Cardiac muscle cell (in vitro differentiated cells and primary cell): ENCODE data around the gene EIF2B2. TPM values are rescaled to one million over a fixed set of nuclear protein-coding genes. Genes with fewer than 3 reads are reported as not detected.
"Not testable (repeated sequence)": the region's sequence is repeated elsewhere in the genome, so short reads cannot be mapped to it uniquely, and the experiment has no call there.

ENCODE experiments used
- DNase-seq, 2 donors: peaks; one replicate each; pipeline versions ENCODE4 v3.0.0 to v3.0.0-alpha.2; 2010 to 2017; ENCODE audit warnings: low read depth in 1 of 2, low spot score in 1 of 2
- H3K27ac ChIP-seq: fragments of 200-600 bp; sonication (generic); 2 replicates; pipeline ENCODE4 v1.5.1; 2016
- H3K27me3 ChIP-seq: fragments of 200-600 bp; sonication (generic); 2 replicates; pipeline ENCODE4 v1.6.0; 2016; ENCODE audit warnings: control low read depth
- H3K36me3 ChIP-seq: fragments of 200-600 bp; sonication (generic); 2 replicates; pipeline ENCODE4 v1.5.1; 2016; ENCODE audit warnings: control low read depth
- H3K4me1 ChIP-seq: fragments of 200-600 bp; sonication (generic); 2 replicates; pipeline ENCODE4 v1.8.1; 2017; ENCODE audit warnings: low read depth, mild to moderate bottlenecking, mixed run types
- H3K4me3 ChIP-seq: fragments of 200-600 bp; sonication (generic); 2 replicates; pipeline ENCODE4 v1.5.1; 2016; ENCODE audit warnings: mild to moderate bottlenecking
- H3K9me3 ChIP-seq: fragments of 200-600 bp; sonication (generic); 2 replicates; pipeline ENCODE4 v1.5.1; 2017; ENCODE audit warnings: low read depth, mild to moderate bottlenecking, control low read depth
- polyA plus RNA-seq: library from polyadenylated mRNA; unstranded; fragments of >200 nt; fragmentation: Nextera tagmentation; extraction: Ambion mirVana; gene quantifications from 2 replicates; pipeline ENCODE4 v1.2.1, GENCODE V29; 2016
- total RNA-seq: library from RNA; depleted of rRNA; stranded (reverse); fragments of >200 nt; gene quantifications from 2 replicates; pipeline ENCODE4 v1.2.3, GENCODE V29; 2016
- TF ChIP-seq, protein P1 (sequence below): IDR thresholded peaks from 2 replicates; pipeline ENCODE4 v1.5.1; 2012; ENCODE audit warnings: low read depth, mild to moderate bottlenecking, low read length

The EIF2B2 gene
- total and polyA plus RNA-seq, 2 experiments from 2014 or later = 57.3 to 76.7 TPM

DNA sequence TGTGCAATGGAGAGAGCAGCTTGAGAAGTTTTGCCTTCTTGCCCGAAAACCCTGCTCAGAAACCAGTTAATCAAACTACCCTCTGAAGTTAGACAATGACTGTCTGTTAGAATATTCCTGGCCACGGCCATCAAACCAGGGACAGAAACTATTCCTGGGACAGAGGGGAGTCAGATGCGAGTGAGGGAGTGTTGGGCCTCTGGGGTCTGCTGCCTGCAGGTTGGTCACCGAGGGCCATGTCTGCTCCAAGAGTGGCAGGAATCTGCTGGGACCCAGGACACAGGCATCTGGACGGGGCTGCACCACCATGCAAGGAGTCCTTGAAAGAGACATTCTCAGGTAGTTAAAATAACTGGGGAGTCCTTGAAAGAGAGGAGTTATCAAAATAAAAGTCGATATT is 16.9 kb upstream of the EIF2B2 start:
- no peak for DNase-seq
- Histone ChIP-seq H3K27ac (no peak overlapping the region), H3K4me3 (no peak overlapping the region)

DNA sequence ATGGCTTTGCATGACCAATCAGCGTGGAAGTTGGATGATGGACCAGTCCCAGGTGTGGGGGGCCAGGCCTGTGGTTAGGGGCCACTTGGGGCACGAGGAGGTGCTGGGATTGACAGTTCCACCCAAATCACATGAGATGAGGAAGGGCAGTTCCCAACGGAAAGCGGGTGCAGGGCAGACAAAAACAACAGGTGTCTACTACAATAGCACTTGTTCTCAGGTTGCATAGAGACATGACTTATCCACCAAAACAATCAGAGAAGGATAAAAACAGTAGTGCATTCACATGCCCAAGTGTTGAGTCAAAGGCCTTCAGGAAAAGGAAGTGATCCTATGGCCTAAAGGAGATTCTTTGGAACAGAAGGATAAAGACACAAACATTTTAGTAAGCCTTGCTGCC is 14.6 kb upstream of the EIF2B2 start:
- Histone ChIP-seq H3K4me3 (no peak overlapping the region), H3K27me3 (no peaks in the 10 kb centered on the region), H3K4me1 (no peaks in the 10 kb centered on the region), H3K9me3 (no peaks in the 10 kb centered on the region), H3K27ac (no peak overlapping the region), H3K36me3 (no peaks in the 10 kb centered on the region)
- DNase-seq = peak in 1 of 2 donors; percentile 56
- TF ChIP-seq, protein P1, sequence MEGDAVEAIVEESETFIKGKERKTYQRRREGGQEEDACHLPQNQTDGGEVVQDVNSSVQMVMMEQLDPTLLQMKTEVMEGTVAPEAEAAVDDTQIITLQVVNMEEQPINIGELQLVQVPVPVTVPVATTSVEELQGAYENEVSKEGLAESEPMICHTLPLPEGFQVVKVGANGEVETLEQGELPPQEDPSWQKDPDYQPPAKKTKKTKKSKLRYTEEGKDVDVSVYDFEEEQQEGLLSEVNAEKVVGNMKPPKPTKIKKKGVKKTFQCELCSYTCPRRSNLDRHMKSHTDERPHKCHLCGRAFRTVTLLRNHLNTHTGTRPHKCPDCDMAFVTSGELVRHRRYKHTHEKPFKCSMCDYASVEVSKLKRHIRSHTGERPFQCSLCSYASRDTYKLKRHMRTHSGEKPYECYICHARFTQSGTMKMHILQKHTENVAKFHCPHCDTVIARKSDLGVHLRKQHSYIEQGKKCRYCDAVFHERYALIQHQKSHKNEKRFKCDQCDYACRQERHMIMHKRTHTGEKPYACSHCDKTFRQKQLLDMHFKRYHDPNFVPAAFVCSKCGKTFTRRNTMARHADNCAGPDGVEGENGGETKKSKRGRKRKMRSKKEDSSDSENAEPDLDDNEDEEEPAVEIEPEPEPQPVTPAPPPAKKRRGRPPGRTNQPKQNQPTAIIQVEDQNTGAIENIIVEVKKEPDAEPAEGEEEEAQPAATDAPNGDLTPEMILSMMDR = no peak

More for the DNA sequence above, 16.9 kb upstream of the EIF2B2 start:
- Histone ChIP-seq H3K27me3 (no peaks in the 10 kb centered on the region), H3K9me3 (no peaks in the 10 kb centered on the region), H3K36me3 (no peaks in the 10 kb centered on the region), H3K4me1 (peaks cover under 1% of the 10 kb centered on the region)
- TF ChIP-seq, protein P1 = no peak

DNA sequence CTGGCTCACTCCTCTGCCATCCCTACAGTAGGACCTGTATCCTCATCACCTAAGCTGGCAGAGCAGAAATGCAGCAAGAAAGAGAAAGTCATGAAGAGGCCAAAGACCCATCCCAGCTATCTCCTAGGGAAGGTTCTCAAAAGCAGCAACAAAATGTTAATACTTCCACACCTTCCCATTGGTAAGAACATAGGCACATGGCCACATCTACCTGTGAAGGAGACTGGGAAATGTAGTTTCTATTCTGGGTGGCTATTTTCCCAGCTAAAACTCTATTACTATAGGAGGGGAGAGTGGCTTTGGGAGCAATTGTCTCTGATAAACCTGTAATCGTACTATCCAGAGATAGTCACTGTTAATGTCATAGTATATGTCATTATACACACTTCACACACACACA is 13.7 kb upstream of the EIF2B2 start:
- Histone ChIP-seq H3K9me3 (no peaks in the 10 kb centered on the region), H3K4me3 (no peak overlapping the region), H3K36me3 (no peaks in the 10 kb centered on the region), H3K4me1 (no peaks in the 10 kb centered on the region), H3K27ac (no peak overlapping the region), H3K27me3 (no peaks in the 10 kb centered on the region)
- DNase-seq = no peak
- TF ChIP-seq, protein P1 = no peak

DNA sequence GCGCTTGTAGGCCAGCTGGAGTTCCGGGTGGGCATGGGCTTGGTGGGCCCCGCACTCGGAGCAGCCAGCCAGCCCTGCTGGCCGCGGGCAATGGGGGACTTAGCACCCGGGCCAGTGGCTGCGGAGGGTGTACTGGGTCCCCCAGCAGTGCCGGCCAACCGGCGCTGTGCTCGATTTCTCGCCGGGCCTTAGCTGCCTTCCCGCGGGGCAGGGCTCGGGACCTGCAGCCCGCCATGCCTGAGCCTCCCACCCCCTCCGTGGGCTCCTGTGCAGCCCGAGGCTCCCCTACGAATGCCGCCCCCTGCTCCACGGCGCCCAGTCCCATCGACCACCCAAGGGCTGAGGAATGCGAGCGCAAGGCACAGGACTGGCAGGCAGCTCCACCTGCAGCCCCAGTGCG is 8.5 kb upstream of the EIF2B2 start:
- H3K4me1 ChIP-seq, H3K4me3 ChIP-seq, H3K27me3 ChIP-seq, DNase-seq, H3K9me3 ChIP-seq, H3K27ac ChIP-seq, H3K36me3 ChIP-seq: not testable (repeated sequence)

DNA sequence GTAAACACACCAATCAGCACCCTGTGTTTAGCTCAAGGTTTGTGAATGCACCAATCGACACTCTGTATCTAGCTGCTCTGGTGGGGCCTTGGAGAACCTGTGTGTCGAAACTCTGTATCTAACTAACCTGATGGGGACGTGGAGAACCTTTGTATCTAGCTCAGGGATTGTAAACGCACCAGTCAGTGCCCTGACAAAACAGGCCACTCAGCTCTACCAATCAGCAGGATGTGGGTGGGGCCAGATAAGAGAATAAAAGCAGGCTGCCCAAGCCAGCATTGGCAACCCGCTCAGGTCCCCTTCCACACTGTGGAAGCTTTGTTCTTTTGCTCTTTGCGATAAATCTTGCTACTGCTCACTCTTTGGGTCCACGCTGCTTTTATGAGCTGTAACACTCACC is 6.9 kb upstream of the EIF2B2 start:
- not testable (repeated sequence) for DNase-seq, H3K36me3 ChIP-seq, H3K9me3 ChIP-seq, H3K4me1 ChIP-seq, H3K4me3 ChIP-seq, H3K27me3 ChIP-seq, H3K27ac ChIP-seq

DNA sequence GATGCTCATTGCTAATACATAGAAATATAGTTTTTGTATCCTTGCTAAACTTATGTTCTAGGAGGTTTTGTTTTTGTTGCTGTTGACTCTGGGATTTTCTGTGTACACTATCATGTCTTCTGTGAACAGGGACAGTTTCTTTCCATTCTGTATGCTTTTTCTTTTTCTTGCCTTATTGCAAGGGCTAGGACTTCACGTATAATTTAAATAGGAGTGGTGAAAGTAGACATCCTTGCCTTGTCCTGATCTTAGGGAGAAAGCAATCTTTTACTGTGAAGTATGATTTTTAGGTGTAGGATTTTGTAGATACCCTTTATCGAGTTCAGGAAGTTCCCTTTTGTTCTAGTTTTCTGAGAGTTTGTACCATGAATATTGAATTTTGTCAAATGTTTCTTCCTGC is 1.5 kb upstream of the EIF2B2 start:
- DNase-seq = no peak
- Histone ChIP-seq H3K4me1 (peaks cover 10% of the 10 kb centered on the region), H3K9me3 (no peaks in the 10 kb centered on the region), H3K4me3 (no peak overlapping the region), H3K27me3 (no peaks in the 10 kb centered on the region), H3K36me3 (peaks cover 12% of the 10 kb centered on the region), H3K27ac (no peak overlapping the region)
- TF ChIP-seq, protein P1 = no peak

DNA sequence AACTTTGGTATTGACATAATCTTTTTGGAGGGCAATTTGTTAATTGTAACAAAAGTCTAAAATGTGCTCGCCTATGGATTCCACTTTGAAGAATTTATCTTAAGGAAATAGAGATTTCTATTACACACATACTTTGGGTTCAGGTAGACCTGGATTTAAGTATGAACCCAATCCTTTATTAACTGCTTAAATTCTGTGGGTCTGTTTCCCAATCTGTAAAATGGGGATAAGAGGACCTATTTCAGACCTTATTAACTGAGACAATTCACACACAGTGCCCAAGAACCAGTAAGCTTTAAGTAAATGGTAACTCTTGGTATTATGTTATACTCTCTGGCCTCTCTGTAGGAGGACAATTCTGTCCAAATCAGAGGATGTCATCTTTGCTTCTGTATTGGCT is 822 bp upstream of the EIF2B2 start:
- no peak for DNase-seq
- peak overlapping the region; percentile 52 for H3K4me3 ChIP-seq
- TF ChIP-seq, protein P1 = no peak
- peaks cover 10% of the 10 kb centered on the region for H3K4me1 ChIP-seq
- H3K27ac ChIP-seq = peak overlapping the region; percentile 82
- H3K36me3 ChIP-seq = peaks cover 19% of the 10 kb centered on the region
- no peaks in the 10 kb centered on the region for H3K9me3 ChIP-seq
- H3K27me3 ChIP-seq = no peaks in the 10 kb centered on the region
